NCI-H82 (cell line): ENCODE data around the gene TTBK1.
A peak's percentile ranks its signal among the peaks of the same experiment; 100 is the strongest.

ENCODE experiments used
- DNase-seq: peaks from one replicate; lab custom pipeline; 2025; lab: John Stamatoyannopoulos, UW

TTBK1 gene

DNA sequence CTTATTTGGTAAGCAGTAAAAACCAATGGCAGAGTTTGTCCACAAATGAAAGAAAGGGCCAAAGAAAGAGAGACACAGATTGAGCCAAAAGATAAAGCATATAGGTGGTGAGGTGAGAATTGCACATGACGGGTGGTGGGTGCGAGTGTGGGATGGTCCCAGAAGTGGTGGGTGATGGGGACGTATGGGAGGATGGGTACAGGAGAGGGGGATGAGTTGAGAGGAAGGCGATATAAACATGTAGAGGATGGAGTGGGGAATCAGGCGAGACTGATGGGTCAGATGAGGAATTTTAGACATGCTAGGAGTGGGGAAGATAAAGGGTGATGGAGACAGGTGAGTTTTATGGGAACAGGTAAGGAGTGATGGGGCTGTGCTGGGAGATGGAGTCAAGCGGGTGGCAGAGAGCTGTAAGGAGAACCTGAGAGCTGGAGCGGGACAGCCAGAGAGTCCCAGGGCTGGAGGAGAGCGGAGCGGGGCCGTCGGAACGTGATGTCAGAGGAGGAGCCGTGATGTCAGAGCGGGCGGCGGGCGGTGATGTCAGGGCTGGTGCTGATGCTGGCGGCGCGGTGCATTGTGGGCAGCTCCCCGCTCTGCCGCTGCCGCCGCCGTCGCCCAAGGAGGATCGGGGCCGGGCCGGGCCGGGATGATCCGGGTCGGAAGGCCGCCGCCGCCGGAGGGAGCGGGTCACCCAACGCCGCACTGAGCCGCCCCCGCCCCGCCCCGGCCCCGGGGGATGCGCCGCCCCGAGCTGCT is at the start of gene TTBK1:
Gene TTBK1 (plus strand): TSS at position 574 of the 756 bp plus-strand sequence. CDS start 3,180 bp downstream, outside the sequence.
- DNase-seq = peak; percentile 22

- DNase-seq = no peak
These were observed 49.4 kb upstream of the TTBK1 start for GRCh38 chr6:43193929-43194328.

GRCh38 chr6:43196337-43196736 is 46.9 kb upstream of the TTBK1 start:
- no peak for DNase-seq

DNA sequence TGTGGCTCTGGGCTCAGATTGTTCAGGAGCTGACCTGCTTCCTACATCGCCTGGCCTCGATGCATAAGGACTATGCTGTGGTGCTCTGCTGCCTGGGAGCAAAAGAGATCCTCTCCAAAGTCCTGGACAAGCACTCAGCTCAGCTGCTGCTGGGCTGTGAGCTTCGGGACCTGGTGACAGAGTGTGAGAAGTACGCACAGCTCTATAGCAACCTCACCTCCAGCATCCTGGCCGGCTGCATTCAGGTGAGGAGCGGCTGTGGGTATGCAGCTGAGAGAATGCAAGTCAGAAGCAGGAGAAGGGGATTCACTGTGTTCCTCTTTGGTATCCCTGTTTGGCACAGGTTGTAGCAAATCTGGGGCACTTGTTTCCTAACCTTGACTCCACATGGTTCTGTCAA is 43.4 kb upstream of the TTBK1 start:
- no peak for DNase-seq

GRCh38 chr6:43200541-43200940 is 42.7 kb upstream of the TTBK1 start:
- DNase-seq = no peak

DNA sequence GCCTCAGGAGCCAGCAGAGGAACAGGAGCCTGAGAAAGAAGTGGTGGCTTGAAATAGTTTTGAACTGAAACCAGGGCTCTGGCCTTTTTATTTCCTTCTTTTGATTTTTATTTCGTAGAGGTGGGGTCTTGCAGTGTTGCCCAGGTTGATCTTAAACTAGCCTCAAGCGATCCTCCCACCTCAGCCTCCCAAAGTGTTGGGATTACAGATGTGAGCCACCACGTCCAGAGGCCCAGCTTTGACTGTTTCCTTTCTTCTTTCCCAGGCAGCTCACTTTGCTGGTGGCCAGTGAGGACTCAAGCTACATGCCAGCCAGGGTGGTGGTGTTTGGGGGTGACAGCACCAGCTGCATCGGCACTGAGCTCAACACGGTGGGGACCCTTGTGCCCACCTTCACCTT is 40.8 kb upstream of the TTBK1 start:
- DNase-seq = no peak

GRCh38 chr6:43203029-43203717 is 40.1 kb upstream of the TTBK1 start:
- no peak for DNase-seq

DNA sequence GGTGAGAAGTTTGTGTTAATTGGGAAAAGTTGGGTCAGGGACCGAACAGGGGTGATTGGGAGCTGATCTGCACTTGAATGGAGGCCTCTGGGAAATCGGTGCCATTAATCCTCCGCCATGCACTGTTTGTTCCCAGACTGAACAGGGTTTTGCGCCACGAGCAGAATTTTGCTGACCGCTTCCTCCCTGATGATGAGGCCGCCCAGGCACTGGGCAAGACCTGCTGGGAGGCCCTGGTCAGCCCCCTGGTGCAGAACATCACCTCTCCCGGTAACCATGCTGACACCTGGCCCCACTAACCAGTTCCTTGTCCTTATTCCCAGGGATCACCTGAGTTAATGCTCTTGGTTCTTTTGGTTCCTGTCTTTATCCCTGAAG is 39.6 kb upstream of the TTBK1 start:
- no peak for DNase-seq

DNA sequence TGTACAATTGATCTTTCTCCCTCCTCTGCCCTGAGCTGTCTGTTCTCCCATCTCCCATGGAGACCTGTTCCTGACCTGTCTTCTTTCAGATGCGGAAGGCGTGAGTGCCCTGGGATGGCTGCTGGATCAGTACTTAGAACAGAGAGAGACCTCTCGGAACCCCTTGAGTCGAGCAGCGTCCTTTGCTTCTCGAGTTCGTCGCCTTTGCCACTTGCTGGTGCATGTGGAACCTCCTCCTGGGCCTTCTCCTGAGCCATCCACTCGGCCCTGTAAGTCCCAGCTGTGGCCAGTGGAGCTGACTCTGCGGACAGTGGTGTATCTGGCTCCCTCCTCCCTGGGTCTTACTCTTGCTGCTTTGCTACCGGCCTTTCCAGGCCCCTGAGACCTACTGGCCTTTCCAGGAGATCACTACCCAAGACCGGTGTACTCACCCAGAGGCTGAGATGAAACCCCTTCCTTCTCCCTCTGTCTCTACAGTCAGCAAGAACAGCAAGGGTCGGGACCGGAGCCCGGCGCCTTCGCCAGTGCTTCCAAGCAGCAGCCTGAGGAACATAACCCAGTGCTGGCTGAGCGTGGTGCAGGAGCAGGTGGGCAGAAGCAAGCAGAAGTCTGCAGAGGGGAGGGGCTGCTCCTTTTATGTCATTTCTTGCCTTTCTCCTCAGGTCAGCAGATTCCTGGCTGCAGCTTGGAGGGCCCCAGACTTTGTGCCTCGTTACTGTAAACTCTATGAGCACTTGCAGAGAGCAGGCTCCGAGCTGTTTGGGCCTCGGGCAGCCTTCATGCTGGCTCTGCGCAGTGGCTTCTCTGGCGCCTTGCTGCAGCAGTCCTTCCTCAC is 38.8 kb upstream of the TTBK1 start:
- no peak for DNase-seq

GRCh38 chr6:43205849-43206248 is 37.4 kb upstream of the TTBK1 start:
- DNase-seq = no peak

DNA sequence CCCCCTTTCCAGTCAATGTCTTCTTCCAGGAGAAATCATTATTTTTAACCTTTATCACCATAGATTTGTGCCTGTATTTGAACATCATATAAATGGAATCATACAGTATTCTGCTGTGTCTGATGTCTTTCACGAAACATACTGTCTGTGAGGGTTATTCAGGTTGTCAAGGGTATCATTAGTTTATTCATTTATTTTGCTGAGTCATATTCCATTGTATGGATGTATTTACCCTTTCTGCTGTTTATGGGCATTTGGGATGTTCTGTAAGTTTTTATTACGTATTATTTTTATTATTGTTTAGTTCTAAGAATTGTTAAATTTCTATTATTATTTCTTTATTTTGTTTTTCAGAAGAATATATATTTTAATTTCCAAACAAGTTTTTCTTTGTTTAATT is 36.0 kb upstream of the TTBK1 start:
- no peak for DNase-seq

DNA sequence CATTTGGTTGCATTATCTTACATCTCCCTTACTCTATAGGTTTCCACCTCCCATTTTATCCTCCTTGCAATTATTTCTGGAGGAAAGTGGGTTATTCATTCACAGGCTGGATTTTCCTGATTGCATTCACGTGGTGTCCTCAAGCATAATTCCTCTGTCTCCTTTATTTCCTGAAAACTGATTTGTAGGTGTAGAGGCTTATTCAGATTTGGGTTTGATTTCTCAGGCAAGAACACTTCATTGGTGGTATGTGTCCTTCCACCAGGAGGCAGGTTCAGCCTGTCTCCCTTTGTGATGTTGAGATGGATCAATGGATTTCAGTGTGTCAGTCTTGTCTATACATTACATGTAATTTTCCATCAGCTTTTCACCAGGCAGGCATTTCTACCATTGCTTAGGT is 31.3 kb upstream of the TTBK1 start:
- no peak for DNase-seq

GRCh38 chr6:43213431-43213830 is 29.9 kb upstream of the TTBK1 start:
- DNase-seq = no peak

DNA sequence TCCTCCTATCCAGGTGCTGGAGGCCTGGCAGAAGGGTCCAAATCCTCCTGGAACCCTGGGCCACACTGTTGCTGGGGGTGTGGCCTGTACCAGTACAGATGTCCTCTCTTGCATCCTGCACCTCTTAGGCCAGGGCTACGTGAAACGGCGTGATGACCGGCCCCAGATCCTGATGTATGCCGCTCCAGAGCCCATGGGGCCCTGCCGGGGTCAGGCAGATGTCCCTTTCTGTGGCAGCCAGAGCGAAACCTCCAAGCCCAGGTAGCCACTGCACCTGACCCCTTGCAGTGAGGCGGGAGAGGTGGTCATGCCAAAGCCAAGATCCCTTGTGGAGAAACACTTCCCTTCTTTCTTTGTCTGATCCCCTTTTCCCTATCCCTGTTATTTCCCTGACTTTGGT is 28.2 kb upstream of the TTBK1 start:
- no peak for DNase-seq

DNA sequence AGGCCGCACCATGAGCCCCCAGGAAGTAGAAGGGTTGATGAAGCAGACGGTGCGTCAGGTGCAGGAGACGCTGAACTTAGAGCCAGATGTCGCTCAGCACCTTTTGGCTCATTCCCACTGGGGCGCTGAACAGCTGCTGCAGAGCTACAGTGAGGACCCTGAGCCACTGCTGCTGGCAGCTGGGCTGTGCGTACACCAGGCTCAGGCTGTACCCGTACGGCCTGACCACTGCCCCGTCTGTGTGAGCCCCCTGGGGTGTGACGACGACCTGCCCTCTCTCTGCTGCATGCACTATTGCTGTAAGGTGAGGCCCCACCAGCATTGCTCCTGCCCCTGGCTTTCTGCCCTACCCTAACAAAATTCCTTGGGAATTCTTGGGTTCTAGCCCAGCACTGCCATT is 27.1 kb upstream of the TTBK1 start:
- peak; percentile 29 for DNase-seq

- DNase-seq = no peak
These were observed 25.9 kb upstream of the TTBK1 start for GRCh38 chr6:43217351-43217750.

DNA sequence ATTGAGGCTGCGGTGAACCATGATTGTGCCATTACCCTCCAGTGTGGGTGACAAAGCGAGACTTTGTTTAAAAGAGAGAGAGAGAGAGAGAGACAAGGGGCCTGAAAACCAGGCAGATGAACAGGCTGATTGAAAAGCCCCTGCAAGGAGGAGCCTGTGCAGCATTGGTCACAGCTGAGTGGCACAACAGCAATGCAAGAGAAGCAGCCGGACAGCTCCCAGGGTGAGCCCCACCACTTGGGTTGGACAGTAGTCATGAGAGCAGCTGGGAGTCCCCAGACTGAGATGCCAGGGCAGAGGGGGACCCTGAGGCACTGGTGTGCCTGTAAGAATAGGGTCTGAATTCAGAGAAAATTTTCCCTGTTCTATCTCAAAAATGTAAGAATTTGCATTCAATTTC is 24.2 kb upstream of the TTBK1 start:
- no peak for DNase-seq

DNA sequence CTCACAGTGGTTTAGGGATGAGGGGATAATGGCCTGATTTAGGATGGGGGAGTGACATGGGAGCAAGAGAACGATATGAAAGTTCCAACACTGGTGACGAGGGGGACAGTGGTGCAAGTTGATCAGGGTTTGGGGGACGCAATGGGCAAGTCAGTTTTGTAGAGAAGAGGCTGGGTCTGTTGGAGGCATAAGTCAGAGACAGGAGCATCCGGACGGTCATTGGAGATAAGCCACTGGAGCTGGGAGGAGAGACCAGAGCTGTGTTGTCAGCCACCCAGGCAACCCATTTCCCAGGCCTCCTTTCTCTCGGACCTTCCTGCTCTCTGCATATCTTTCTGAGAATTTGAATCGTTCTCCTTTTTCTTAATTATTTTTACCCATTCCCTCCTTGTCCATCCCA is 23.5 kb upstream of the TTBK1 start:
- no peak for DNase-seq

- DNase-seq = no peak
These were observed 22.8 kb upstream of the TTBK1 start for GRCh38 chr6:43220439-43220951.

DNA sequence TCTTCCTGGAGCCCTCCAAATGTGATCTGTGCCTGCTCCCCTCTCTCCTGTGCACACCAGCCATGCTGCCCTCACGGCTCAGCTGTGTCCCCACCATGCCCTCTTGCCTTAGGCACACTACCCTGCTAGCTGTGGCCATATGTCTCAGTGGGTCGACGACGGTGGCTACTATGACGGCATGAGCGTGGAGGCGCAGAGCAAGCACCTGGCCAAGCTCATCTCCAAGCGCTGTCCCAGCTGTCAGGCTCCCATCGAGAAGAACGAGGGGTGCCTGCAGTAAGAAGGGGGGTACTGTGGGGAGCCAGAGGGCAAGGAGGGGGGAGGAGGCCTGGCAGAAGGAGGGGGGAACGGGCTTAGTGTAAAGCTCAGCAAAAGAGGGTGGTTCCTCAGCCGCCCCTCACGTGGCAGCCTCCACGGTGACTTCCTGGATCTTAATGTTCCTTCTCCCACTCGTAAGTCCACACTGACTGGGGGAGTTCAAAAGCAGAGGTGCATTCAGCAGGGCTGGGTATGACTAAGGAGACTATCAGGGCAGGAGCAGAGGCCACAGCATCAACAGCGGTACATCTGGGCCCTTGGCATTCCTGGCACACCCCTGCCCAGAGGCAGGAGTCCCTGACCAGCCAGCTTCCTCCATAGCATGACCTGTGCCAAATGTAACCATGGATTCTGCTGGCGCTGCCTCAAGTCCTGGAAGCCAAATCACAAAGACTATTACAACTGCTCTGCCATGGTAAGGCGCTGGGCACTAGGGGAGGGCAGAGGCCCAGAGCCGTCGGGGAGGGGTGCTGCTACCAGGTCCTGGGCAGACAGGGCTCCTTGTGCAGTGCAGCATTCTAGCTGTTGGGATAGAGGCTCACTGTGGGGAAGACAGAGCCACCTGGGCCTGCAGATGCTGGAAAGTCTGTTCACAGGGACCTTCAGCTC is 22.0 kb upstream of the TTBK1 start:
- DNase-seq = no peak

- DNase-seq = no peak
These were observed 20.7 kb upstream of the TTBK1 start for GRCh38 chr6:43222418-43223059.
